ENCODE data around the gene CTSW.
"Not testable (repeated sequence)": the region's sequence is repeated elsewhere in the genome, so short reads cannot be mapped to it uniquely, and the experiment has no call there.

The CTSW gene

DNA sequence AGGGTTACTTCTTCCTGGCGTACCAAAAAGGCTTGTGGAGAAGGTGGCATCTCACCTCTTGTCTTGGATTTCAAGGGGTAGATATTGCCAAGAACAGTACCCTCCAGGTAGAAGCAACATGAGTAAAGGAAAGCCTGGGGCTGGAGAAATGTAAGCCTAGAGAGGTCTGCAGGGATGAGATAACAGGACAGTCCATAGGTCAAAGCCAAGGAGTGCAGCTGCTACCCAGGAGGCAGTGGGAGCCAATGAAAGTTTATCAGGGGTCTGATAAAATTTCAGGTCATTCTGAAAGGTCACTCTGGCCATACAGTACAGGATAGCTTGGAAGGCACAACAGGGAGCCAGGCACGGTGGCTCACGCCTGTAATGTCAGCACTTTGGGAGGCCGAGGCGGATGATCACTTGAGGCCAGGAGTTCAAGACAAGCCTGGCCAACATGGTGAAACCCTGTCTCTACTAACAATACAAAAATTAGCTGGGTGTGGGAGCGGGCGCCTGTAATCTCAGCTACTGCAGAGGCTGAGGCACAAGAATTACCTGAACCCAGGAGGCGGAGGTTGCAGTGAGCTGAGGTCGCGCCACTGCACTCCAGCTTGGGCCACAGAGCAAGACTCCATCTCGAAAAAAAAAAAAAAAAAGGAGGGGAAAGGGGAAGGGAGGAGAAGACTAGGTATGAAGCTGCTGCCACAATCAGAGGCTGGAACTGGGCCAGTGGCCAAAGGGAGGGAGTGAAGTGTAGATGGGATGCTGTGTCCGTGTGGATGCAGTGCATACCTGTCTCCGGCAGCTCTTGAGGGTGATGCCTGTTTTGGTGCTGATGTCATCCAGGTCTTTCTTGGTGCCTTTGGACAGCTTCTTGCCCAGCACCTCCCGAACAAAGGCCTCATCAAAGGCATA is 7.4 kb downstream of the CTSW start:
- DNase-seq: no peak

DNA sequence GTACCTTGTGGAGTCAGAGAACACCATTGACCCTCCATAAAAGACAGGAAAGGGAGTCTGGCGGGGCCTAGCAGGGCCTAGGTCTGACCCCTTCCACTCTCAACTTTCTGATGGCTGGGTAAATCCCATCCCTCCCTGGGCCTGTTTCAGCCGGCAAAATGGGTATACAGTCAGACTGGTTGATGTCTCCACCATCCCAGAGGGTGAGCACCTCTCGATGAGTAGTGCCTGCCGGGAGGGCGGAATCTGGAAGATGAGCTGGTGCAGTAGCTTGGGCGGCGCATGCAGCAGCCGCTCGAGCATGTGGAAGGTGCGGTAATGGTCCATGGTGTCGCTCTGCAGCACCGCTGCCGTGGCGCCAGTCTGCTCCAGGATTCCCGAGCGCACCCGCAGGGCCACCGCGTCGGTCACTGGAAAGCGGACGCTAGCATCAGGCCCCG is 8.1 kb downstream of the CTSW start:
- DNase-seq: peak; percentile 43

DNA sequence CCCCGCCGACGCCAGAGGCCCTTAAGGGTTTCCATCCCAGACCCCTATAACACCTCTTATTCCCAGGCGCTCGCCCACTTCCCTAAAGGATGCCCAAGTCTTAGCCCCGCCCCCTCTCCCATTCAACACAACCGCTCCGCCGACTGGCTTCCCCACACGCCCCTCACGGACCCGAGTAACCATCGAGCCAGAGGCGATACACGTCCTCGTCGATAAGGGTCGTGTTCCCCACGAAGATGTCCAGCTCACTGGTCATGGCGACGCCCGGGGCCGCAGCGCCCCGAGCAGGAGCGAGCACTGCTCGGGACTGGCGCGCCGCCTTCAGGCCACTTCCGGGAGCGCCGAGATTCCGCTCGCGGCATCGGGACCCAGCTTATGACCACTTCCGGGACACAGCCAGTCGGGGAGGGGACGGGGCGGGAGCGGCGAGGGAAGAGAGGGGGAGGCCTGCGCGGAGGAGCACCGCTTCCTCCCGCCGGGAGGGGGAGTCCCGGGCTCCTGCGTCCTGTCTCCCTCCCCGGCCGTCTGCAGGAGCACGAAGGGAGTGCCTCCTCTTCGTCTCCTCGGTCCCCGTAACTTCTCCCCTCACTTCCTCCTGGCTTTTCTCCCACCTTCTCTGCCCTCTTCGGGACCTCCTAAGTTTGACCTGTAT is 8.7 kb downstream of the CTSW start, which contains the start of gene FIBP:
TSS of gene FIBP (minus strand) at position 309 of the 652 bp plus-strand sequence. CDS start at position 256, 53 bp downstream.
- peak; percentile 96 for DNase-seq

DNA sequence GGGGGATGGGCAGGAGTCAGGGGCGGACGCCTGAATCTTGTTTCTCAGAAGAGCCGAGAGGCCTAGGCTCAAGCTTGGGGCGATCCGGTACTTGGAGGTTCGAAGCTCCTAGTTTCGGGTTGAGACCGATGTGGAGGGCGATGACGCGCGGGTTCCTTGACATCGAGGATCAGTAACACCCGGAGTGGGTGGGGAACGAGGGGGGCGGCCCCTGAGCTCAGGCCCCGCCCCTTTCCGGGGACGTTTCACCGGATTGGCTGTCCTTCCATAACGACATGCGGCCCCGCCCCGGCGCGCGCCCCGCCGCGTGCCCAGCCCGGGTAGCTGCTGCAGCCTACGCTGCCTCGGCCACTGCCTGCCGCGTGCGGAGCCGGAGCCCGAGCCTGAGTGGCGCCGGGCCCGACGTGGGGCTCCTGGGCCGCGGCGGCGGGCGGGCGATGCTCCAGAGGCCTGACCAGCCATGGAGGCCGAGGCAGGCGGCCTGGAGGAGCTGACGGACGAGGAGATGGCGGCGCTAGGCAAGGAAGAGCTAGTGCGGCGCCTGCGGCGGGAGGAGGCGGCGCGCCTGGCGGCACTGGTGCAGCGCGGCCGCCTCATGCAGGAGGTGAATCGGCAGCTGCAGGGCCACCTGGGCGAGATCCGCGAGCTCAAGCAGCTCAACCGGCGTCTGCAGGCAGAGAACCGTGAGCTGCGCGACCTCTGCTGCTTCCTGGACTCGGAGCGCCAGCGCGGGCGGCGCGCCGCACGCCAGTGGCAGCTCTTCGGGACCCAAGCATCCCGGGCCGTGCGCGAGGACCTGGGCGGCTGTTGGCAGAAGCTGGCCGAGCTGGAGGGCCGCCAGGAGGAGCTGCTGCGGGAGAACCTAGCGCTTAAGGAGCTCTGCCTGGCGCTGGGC is 10.9 kb downstream of the CTSW start, which contains the start of gene CCDC85B:
TSS of gene CCDC85B (plus strand) at position 350 of the 895 bp plus-strand sequence. CDS start at position 461, 111 bp downstream.
- DNase-seq: peak; percentile 99

DNA sequence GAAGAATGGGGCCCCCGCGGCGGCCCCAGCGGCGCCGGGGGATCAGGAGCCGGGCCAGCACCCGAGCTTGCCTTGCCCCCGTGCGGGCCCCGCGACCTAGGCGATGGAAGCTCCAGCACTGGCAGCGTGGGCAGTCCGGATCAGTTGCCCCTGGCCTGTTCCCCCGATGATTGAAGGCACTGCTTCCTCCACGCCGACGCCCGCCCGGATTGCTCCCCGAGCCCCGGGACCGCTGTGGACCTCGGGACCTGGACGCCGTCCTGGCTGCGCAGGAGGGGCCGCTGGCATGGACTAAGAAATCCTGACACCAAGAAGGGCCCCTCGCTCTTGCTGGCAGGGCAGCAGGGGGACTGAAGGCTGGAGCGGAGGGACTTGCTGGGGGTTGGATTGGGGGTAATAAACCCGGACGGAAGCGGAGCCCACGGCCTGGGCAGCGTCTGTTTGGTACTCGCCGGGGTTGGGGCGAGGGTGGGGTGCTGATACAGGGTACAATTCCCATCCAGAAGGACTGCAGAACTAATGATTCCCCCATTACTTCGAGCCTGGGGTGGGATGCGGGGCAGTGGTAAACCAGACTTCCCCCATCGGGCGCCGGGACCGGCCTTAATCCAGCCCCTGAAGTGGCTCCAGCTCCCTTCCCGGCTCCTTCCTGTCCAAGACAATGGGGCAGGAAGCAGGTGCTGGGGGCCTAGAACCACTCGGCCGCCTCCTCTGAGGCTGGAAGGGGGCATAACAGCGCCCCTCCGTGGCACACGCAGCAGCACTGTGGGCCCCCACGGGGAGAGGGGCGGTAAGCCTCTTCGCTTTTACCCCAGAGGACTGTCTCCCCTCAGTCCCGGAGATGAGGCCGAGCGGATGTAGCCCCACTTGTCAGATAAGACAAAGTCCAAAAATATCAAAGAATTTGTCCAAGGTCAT is 11.8 kb downstream of the CTSW start:
- DNase-seq: no peak

DNA sequence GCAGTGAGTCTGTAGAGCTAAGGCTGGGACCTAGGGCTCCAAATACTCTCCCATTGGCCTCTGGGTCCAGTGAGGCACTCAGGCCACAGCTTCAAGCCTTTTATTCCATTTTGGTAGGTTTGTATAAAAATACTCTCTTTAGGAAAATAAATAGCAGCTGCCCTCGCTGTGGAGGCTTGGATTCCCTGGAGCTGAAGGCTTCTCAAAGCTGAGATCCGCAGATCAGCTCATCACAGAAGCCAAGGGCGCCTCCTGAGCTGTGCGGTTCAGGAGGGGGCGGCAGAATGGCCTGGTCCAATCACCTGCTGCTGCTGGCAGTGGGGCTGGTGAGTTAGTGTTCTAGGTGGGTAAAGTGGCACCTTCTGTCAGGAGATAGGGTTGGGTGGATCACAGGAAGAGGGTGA is 12.5 kb downstream of the CTSW start:
- not testable (repeated sequence) for DNase-seq

DNA sequence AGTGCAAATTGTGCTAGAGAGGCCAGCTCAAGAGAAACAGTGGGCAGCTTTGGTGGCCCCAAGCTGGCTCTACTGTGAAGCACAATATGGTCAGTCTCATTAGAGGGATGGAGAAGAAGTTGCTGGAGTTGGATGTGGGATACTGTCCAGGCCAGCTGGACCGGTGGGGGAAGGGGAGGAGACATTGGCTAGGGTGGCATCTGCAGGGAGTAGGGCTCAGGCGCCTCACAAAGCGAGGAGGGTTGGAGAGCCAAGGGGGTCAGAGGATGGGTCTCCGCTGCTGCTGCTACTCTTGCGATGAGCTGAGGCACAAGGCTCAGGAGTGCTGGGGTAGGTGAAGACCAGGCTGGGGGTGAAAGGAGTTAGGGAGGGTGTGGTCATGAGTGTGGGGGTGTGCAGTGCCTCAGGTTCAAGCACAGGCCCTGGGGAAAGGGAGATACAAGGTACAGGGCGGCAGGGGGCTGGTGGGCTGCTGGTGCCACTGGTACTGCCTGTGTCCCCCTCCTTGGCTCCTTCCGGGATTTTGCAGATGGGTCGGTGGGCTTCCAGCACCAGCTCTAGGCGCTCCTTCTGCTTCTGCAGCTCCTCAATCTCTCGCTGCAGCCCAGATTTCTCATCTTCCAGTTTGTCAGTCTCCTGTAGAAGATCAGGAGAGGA is 13.2 kb downstream of the CTSW start:
- DNase-seq: no peak

DNA sequence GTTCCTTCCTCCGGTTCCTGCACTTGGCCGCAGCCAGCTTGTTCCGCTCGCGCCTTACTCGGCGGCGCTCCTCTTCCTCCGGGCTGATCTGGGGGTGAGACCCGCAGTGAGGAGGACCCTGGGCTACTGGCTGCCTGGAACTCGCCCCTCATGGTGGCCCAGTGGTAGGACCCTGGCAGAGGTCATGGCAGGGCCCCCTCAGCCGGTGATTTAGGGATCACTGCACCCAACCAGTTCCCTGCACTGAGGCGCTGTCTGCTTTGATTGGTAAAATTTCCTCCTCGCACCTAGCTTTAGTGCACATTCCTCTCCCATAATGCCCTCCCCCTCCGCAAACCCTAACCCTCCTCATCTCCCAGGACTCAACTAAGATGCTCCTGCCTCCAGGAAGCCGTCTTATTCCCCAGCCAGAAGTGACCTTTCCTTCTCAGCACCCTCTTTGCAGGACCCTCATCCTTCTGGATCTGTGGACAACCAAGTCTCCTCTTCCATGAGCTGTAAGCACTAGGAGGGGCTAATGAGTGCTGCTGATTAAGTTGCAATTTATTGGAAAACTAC is 14.5 kb downstream of the CTSW start:
- peak; percentile 54 for DNase-seq

DNA sequence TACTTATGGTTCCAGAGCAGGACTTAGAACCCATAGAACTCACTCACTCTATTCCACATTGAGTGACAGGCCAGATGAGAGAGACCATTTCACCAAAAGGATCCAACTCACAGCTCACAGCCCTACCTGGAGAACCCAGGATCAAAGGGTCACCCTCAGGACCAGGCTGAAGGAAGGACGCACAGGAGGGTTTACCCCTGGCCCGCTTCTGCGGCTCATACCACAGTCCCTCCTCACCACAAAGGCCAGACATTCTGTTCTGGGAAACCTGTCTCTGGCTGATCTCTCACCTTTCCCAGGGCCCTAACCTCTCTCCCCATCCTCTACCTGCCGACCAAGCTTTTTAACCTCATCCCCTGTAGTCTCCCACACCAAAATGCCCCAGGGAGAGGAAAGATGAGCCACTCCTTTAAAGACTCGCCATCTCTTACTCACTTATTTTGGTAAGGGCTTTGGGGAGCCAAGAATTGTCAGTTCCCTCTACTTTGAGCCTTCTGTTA is 15.9 kb downstream of the CTSW start:
- DNase-seq: no peak

DNA sequence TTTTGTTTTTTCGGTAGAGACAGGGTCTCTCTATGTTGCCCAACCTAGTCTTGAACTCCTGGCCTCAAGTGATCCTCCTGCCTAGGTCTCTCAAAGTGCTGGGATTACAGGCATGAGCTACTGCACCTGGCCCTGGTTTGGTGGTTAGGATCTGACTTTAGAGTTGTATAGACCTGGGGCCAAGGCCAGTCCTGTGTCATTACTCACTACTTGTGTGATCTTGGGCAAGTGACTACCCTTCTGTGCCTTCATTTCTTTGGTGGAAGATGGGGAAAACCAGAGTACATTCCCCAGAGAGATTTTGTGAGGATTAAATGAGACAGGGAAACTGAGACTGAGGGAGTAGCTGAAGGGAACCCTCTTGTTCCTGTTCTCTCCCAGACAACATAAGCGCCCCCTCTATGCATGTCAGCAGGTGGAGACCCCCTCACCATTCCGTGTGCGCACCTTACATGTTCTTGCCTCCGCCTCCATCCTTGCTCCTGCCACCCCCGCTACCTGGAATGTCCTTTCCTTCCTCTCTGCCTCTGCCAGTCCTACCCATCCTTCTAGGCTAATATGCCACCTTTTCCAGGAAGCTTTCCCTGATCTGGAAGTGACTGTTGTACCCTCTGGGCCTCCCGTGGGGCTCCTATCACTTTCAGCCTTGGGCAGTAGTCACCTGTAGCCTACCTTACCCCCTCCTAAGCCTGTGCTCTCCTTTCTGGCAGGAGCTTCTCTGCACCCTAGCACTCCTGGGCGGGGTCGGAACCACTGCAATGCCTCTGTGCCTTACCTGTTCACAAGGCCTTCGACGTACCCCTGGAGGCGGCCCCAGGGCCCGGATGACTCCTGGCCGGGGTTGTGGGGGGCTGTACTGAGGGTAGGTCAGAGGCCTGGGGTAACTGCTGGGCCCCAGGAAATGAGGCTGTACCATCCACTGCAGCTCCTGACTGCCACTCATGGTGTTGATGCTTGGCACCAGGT is 16.7 kb downstream of the CTSW start:
- DNase-seq: no peak

DNA sequence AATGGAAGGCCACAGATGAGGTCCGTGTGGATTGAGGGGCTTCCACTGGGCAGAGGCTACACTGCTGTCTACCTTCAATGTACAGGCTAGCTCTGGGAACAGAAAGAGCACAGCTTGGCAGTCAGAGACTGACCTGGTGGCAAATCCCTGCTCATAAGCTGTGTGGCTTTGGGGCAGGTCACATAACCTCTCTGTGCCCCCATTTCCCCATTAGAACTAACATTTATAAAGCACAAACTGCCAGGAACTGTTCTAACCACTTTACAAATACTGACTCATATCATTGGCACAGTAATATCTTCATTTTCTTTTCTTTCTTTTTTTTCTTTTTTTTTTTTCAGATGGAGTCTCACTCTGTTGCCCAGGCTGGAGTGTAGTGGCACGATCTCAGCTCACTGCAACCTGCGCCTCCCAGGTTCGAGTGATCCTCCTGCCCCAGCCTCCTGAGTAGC is 17.4 kb downstream of the CTSW start:
- no peak for DNase-seq

DNA sequence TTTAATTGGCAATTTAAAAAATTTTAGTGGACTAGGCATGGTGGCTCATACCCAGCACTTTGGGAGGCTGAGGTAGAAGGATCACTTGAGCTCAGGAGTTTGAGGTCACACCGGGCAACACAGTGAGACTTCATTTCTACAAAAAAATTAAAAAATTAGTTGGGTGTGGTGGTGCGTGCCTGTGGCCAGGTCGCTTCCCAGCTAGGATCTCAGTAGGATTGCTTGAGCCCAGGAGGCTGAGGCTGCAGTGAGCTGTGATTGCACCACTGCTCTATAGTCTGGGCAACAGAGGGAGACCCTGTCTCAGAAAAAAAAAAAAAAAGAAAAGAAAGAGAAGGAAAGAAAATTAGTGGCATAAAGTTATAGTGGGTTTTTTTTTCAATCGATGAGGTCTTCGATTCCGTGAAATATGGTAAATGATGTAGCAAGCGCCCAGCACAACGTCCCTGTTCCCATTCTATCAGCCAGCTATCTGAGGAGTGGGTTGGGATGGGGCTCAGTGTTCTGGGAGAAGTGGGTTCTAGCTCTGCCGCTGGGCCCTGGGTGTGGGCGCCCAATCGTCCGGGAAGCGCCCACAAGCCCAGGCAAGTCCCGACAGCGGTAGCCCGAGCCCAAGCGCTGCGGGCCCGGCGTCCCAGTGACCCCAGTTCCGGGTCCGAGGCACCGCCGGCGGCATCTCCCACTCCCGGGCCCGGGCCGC is 19.2 kb downstream of the CTSW start:
- DNase-seq: no peak

DNA sequence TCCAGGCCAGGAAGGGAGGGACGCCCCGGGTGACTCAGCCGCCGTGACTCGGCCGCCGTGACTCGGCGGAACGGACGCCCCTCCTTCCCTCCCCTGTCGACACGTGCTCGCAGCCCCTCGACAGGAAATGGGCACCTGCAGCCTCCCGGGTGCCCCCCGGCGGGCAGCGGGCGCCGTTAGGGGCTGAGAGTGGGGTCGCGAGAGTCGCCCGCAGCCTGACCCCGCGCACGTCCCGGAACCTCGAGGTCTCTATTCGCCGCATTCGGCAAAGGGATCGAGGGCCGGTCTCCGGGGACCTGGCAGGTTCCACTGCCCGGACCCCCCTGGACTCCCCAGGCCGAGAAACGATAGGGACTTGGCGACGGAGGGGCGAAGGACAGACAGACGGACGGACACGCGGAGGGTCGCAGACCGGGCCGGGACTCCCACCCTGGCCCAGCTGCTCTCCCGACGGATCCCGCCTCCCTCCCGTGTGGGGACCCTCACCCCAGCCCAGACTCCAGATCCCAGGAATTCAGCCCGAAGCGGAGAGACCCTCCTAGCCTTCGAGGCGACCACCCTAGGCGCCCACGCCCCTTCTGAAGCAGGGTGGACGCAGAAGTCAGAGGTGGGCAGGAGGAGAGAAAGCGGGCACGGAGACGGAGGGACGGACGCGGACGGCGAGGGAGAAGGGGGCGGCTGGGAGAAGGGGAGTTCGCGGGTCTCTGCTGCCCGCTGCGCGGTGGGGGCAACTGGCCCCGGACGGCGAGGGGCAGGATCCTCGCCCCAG is 19.9 kb downstream of the CTSW start:
- DNase-seq: peak; percentile 67

DNA sequence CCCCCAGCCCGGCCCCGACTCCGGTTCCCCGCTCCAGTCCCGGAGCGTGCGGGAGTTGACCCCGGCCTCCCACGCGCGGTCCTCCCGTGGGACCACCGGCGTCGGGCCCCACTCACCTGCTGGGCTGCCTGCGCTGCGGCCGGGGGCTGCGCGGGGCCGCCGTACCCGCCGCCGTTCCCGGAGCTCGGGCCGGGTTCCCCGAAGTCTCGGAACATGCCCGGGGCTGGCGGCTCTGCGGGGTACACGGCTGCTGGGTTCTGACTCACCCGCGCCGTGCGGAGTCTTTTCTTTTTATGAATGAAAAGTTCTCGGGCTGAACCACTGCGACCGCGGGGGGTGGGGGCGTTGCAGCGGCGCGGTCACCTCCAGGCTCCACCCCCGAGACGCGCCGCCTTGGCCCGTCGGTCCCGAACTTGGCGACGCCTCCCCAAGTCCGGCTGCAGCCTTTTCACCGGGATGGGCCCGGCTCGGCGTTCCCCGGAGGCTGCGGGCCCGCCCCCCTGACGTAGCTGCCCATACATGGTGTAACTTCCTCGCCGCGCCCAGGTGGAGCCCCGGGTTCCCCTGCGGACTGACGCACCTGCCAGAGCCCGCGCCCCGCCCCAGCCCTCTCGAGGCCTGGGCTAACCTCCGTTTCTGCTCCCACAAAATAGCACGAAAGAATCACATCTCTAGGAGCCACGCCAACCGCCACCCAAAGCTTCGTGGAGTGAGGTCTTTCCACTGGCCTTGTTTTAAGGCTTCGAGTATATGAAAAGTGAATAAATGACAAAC is 20.7 kb downstream of the CTSW start, which contains the start of gene FOSL1:
TSS of gene FOSL1 (minus strand) at position 264 of the 774 bp plus-strand sequence. CDS start at position 215, 49 bp downstream.
- peak; percentile 95 for DNase-seq

DNA sequence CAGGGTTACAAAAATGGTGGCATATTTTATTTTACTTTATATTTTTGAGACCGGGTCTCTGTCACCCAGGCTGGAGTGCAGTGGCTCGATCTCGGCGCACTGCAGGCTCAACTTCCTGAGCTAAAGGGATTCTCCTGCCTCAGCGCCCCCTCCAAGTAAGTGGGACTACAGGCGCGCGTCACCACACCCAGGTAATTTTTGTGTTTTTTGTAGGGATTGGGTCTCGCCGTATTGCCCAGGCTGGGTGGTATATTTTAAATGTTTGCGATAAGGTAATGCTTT is 21.2 kb downstream of the CTSW start:
- no peak for DNase-seq

DNA sequence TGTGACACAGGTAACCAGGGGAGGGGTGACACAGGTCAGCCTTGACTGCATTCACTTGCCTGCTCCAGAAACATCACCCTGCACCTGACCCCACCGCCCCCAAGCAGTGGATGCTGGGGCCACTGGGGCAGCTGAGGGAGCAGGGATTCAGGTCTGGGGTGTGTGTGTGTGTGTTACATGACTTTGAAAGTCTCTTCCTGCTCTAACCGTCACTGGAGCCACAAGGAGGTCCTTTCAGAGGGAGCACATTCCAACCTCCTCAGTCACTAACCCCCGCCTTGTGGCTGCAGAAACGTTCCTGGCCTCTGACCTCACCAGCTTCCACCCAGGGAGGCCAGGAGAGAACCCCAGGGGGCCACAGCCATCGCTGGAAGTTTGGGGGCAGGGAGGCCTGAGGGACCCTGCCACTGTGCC is 23.4 kb downstream of the CTSW start:
- DNase-seq: no peak

DNA sequence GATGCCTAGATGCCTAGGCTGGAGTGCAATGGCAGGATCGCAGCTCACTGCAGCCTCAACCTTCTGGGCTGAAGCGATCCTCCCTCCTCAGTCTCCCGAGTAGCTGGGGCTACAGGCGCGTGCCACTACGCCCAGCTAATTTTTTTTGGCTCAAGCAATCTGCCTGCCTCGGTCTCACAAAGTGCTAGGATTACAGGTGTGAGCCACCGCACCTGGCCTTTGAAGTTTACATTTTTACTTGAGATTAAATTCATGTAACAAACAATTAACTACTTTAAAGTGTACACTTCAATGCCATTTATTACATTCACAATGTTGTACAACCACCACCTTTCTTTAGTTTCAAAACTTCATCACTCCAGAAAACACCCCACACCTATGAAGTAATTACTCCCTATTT is 24.1 kb downstream of the CTSW start:
- DNase-seq: no peak

Measured in CD4-positive, alpha-beta T cell treated with Interleukin-6 for 4 hours (primary cell).